Smooth muscle cell (in vitro differentiated cells): ENCODE results near the gene SCAMP4. TPM values are rescaled to one million over a fixed set of nuclear protein-coding genes. Genes with fewer than 3 reads are reported as not detected.

ENCODE experiments used
- DNase-seq: peaks from one replicate; lab custom pipeline; 2025; ENCODE audit not compliant: unreplicated experiment; lab: John Stamatoyannopoulos, UW
- H2AFZ ChIP-seq: fragments of 200-600 bp; sonication (generic); 2 replicates; pipeline ENCODE4 v1.6.0; 2016; ENCODE audit warnings: antibody characterized with exemption, low read depth, mild to moderate bottlenecking
- H3F3A ChIP-seq: fragments of 200-600 bp; sonication (generic); 2 replicates; pipeline ENCODE4 v1.6.0; 2017; ENCODE audit warnings: antibody characterized with exemption, low read depth
- H3K27ac ChIP-seq: fragments of 200-600 bp; sonication (generic); 2 replicates; pipeline ENCODE4 v1.5.1; 2016; ENCODE audit warnings: low read depth, mild to moderate bottlenecking
- H3K27me3 ChIP-seq: fragments of 200-600 bp; sonication (generic); 2 replicates; pipeline ENCODE4 v1.6.1; 2016; ENCODE audit warnings: low read depth, mild to moderate bottlenecking
- H3K36me3 ChIP-seq: fragments of 200-600 bp; sonication (generic); 2 replicates; pipeline ENCODE4 v1.5.1; 2016; ENCODE audit warnings: low read depth
- H3K4me1 ChIP-seq: fragments of 200-600 bp; sonication (generic); 2 replicates; pipeline ENCODE4 v1.5.1; 2016; ENCODE audit warnings: low read depth
- H3K4me2 ChIP-seq: fragments of 200-600 bp; sonication (generic); 2 replicates; pipeline ENCODE4 v1.6.0; 2016; ENCODE audit warnings: mild to moderate bottlenecking
- H3K4me3 ChIP-seq: fragments of 200-600 bp; sonication (generic); 2 replicates; pipeline ENCODE4 v1.5.1; 2016; ENCODE audit warnings: mild to moderate bottlenecking
- H3K79me2 ChIP-seq: fragments of 200-600 bp; sonication (generic); 2 replicates; pipeline ENCODE4 v1.6.0; 2016; ENCODE audit warnings: low read depth, mild to moderate bottlenecking
- H3K9ac ChIP-seq: fragments of 200-600 bp; sonication (generic); 2 replicates; pipeline ENCODE4 v1.6.0; 2016; ENCODE audit warnings: low read depth
- H3K9me3 ChIP-seq: fragments of 200-600 bp; sonication (generic); replicated peaks from 2 replicates; pipeline ENCODE4 v1.5.1; 2016; ENCODE audit warnings: low read depth
- H4K20me1 ChIP-seq: fragments of 200-600 bp; sonication (generic); 2 replicates; pipeline ENCODE4 v1.6.0; 2016; ENCODE audit warnings: low read depth
- WGBS: methylation state at CpG from one replicate; pipeline ENCODE4 v1.1.7; 2016; ENCODE audit warnings: low lambda C conversion rate; 5-methylcytosine and 5-hydroxymethylcytosine counted together
- polyA plus RNA-seq: library from polyadenylated mRNA; unstranded; fragments of >200 nt; fragmentation: Nextera tagmentation; extraction: Ambion mirVana; gene quantifications from 2 replicates; pipeline ENCODE4 v1.2.1, GENCODE V29; 2016
- total RNA-seq: library from RNA; depleted of rRNA; stranded (reverse); fragments of >200 nt; gene quantifications from 2 replicates; pipeline ENCODE4 v1.2.3, GENCODE V29; 2014
- TF ChIP-seq, protein P1 (sequence below): fragments of 200-600 bp; sonication (generic); IDR thresholded peaks from 2 replicates; pipeline ENCODE4 v1.5.1; 2017; ENCODE audit warnings: borderline replicate concordance, mild to moderate bottlenecking, antibody characterized with exemption; ENCODE audit not compliant: insufficient read depth, poor library complexity, severe bottlenecking

The SCAMP4 gene
- total and polyA plus RNA-seq, 2 experiments from 2014 or later = 54.5 to 96.9 TPM

- no peaks in the 10 kb centered on the region for H3K9me3 ChIP-seq
- peaks cover 65% of the 10 kb centered on the region for H3K79me2 ChIP-seq
- no peaks in the 10 kb centered on the region for H3F3A ChIP-seq
- no peak overlapping the region for H2AFZ ChIP-seq
- WGBS = over 99% methylated on average over 23 of the region's 23 CpGs
- H3K9ac ChIP-seq = no peak overlapping the region
- TF ChIP-seq, protein P1, sequence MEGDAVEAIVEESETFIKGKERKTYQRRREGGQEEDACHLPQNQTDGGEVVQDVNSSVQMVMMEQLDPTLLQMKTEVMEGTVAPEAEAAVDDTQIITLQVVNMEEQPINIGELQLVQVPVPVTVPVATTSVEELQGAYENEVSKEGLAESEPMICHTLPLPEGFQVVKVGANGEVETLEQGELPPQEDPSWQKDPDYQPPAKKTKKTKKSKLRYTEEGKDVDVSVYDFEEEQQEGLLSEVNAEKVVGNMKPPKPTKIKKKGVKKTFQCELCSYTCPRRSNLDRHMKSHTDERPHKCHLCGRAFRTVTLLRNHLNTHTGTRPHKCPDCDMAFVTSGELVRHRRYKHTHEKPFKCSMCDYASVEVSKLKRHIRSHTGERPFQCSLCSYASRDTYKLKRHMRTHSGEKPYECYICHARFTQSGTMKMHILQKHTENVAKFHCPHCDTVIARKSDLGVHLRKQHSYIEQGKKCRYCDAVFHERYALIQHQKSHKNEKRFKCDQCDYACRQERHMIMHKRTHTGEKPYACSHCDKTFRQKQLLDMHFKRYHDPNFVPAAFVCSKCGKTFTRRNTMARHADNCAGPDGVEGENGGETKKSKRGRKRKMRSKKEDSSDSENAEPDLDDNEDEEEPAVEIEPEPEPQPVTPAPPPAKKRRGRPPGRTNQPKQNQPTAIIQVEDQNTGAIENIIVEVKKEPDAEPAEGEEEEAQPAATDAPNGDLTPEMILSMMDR = no peak
- H3K36me3 ChIP-seq = no peaks in the 10 kb centered on the region
- H3K27me3 ChIP-seq = no peaks in the 10 kb centered on the region
- H3K27ac ChIP-seq = no peak overlapping the region
- DNase-seq = no peak
- no peaks in the 10 kb centered on the region for H3K4me1 ChIP-seq
- no peak overlapping the region for H3K4me3 ChIP-seq
- H4K20me1 ChIP-seq = peaks cover 94% of the 10 kb centered on the region
- no peak overlapping the region for H3K4me2 ChIP-seq
These were observed 57.5 kb downstream of the SCAMP4 start for GRCh38 chr19:1962674-1963073.

GRCh38 chr19:1967087-1967608 lies 61.9 kb downstream of the SCAMP4 start:
- no peaks in the 10 kb centered on the region for H3F3A ChIP-seq
- no peaks in the 10 kb centered on the region for H3K9me3 ChIP-seq
- H2AFZ ChIP-seq = no peak overlapping the region
- H3K9ac ChIP-seq = no peak overlapping the region
- no peak overlapping the region for H3K4me3 ChIP-seq
- H3K4me2 ChIP-seq = no peak overlapping the region
- 98% methylated on average over 20 of the region's 26 CpGs for WGBS
- no peak for DNase-seq
- H3K36me3 ChIP-seq = no peaks in the 10 kb centered on the region
- H3K27me3 ChIP-seq = no peaks in the 10 kb centered on the region
- peaks cover 55% of the 10 kb centered on the region for H3K79me2 ChIP-seq
- peaks cover 94% of the 10 kb centered on the region for H4K20me1 ChIP-seq
- no peaks in the 10 kb centered on the region for H3K4me1 ChIP-seq
- no peak overlapping the region for H3K27ac ChIP-seq
- TF ChIP-seq, protein P1 = no peak

DNA sequence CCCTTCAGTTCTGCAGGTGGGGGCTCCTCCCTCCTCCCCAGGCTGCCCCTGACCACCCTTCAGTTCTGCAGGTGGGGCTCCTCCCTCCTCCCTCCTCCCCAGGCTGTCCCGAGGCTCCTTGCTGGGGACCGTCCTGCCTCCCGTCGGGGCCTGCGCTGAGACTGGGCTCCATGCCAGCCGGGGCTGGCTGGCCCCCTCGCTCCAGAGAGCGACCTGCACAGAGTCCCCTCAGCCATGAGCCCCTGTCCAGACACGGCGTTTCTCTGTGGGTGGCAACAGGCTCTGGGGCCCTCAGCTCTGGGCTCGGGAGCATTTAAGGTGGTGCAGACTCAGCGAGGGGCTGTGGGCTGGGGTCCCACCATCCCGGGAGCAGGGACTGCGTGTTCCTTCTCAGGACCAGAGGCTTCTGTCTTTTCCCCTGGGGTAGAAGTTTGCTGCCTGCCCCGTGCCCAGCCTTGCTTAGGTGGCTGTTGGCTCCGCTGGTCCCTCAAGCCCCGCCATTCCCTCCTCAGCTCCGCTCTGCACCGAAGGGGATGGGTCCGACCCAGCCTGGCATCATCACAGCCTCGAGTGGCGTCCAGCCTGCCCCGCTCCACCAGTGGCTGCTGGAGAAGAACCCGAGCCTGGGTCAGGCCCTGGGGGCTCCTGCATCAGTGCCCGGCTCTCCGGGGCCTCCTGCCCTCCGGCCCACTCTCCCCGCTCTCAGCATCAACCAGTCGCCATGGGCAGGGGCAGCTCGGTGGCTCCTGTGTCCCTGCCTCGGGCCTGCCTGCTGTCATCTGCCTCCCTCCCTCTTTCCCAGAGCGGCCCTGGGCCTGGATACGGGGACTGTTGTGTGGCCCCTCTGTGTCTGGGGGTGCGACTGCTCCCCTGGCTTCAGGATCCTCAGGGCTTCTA lies 63.3 kb downstream of the SCAMP4 start:
- Histone ChIP-seq H3F3A (no peaks in the 10 kb centered on the region), H3K36me3 (no peaks in the 10 kb centered on the region), H3K4me3 (no peak overlapping the region), H3K79me2 (peaks cover 55% of the 10 kb centered on the region), H3K27me3 (no peaks in the 10 kb centered on the region), H3K9me3 (no peaks in the 10 kb centered on the region), H3K9ac (no peak overlapping the region), H2AFZ (no peak overlapping the region), H3K4me1 (no peaks in the 10 kb centered on the region), H4K20me1 (peaks cover 94% of the 10 kb centered on the region), H3K4me2 (no peak overlapping the region), H3K27ac (no peak overlapping the region)
- TF ChIP-seq, protein P1 = no peak
- WGBS = 93% methylated on average over 32 of the region's 34 CpGs
- DNase-seq = no peak
